Amniotic epithelial cell (primary cell): Measurements from ENCODE around the gene DEFB131B.
"Not testable (repeated sequence)": the region's sequence is repeated elsewhere in the genome, so short reads cannot be mapped to it uniquely, and the experiment has no call there.

Experiments
- DNase-seq: peaks from one replicate; pipeline ENCODE4 v3.0.0-alpha.2; 2010; ENCODE audit warnings: low read depth

The DEFB131B gene

GRCh38 chr11:71878059-71878458, at the start of gene DEFB131B:
DEFB131B (plus strand) TSS chr11:71878453; CDS start chr11:71878453, 0 bp downstream.
- DNase-seq: not testable (repeated sequence)

- DNase-seq: not testable (repeated sequence)
Measured at GRCh38 chr11:71829247-71829646, 49.0 kb upstream of the DEFB131B start.

GRCh38 chr11:71829686-71830085, 48.6 kb upstream of the DEFB131B start:
- DNase-seq: not testable (repeated sequence)

GRCh38 chr11:71832811-71833210, 45.4 kb upstream of the DEFB131B start, which contains the start of gene DEFB108B:
DEFB108B (plus strand) TSS chr11:71833200; CDS start chr11:71833200, 0 bp downstream.
- DNase-seq: not testable (repeated sequence)

GRCh38 chr11:71842720-71843119, 35.5 kb upstream of the DEFB131B start:
- DNase-seq: not testable (repeated sequence)

- not testable (repeated sequence) for DNase-seq
Measured at GRCh38 chr11:71843355-71843754, 34.9 kb upstream of the DEFB131B start.

GRCh38 chr11:71843858-71844257, 34.4 kb upstream of the DEFB131B start:
- DNase-seq: no peak

- not testable (repeated sequence) for DNase-seq
Measured at GRCh38 chr11:71853895-71854294, 24.4 kb upstream of the DEFB131B start.

- not testable (repeated sequence) for DNase-seq
Measured at GRCh38 chr11:71855880-71856279, 22.4 kb upstream of the DEFB131B start.

GRCh38 chr11:71860835-71861234, 17.4 kb upstream of the DEFB131B start:
- DNase-seq: not testable (repeated sequence)

GRCh38 chr11:71863978-71864627, 14.2 kb upstream of the DEFB131B start:
- peak; percentile 74 for DNase-seq

GRCh38 chr11:71867209-71867608, 11.0 kb upstream of the DEFB131B start:
- DNase-seq: not testable (repeated sequence)

GRCh38 chr11:71869931-71870330, 8.3 kb upstream of the DEFB131B start:
- DNase-seq: not testable (repeated sequence)

GRCh38 chr11:71870661-71871060, 7.6 kb upstream of the DEFB131B start:
- DNase-seq: not testable (repeated sequence)

- peak; percentile 28 for DNase-seq
Measured at GRCh38 chr11:71876262-71876661, 2.0 kb upstream of the DEFB131B start.

GRCh38 chr11:71885806-71886205, 7.6 kb downstream of the DEFB131B start:
- not testable (repeated sequence) for DNase-seq

- not testable (repeated sequence) for DNase-seq
Measured at GRCh38 chr11:71888335-71889010, 10.2 kb downstream of the DEFB131B start.

- not testable (repeated sequence) for DNase-seq
Measured at GRCh38 chr11:71889181-71889872, 11.1 kb downstream of the DEFB131B start.

- no peak for DNase-seq
Measured at GRCh38 chr11:71895961-71896360, 17.7 kb downstream of the DEFB131B start.

GRCh38 chr11:71901137-71901536, 22.9 kb downstream of the DEFB131B start:
- peak; percentile 41 for DNase-seq

- DNase-seq: no peak
Measured at GRCh38 chr11:71908218-71908617, 30.0 kb downstream of the DEFB131B start.

GRCh38 chr11:71910775-71911174, 32.5 kb downstream of the DEFB131B start:
- not testable (repeated sequence) for DNase-seq
